Measurements from ENCODE around the gene CAPZB.
"Not testable (repeated sequence)": the region's sequence is repeated elsewhere in the genome, so short reads cannot be mapped to it uniquely, and the experiment has no call there.

The CAPZB gene

GRCh38 chr1:19497443-19497842 lies 12.1 kb upstream of the CAPZB start:
- DNase-seq (ENCODE audit: low read depth): not testable (repeated sequence)

GRCh38 chr1:19496527-19496874 lies 11.2 kb upstream of the CAPZB start:
- DNase-seq (ENCODE audit: low read depth): no peak

- DNase-seq (ENCODE audit: low read depth): no peak
Measured at GRCh38 chr1:19495799-19496526, 10.6 kb upstream of the CAPZB start.

- no peak for DNase-seq (ENCODE audit: low read depth)
Measured at GRCh38 chr1:19495000-19495656, 9.8 kb upstream of the CAPZB start.

- DNase-seq (ENCODE audit: low read depth): no peak
Measured at GRCh38 chr1:19493547-19493946, 8.2 kb upstream of the CAPZB start.

GRCh38 chr1:19489996-19490395 lies 4.7 kb upstream of the CAPZB start:
- no peak for DNase-seq (ENCODE audit: low read depth)

GRCh38 chr1:19488136-19488535 lies 2.8 kb upstream of the CAPZB start:
- DNase-seq (ENCODE audit: low read depth): no peak

GRCh38 chr1:19484798-19485361 lies 459 bp downstream of the CAPZB start:
- no peak for DNase-seq (ENCODE audit: low read depth)

GRCh38 chr1:19484338-19484797 lies 971 bp downstream of the CAPZB start:
- DNase-seq (ENCODE audit: low read depth): no peak

GRCh38 chr1:19483691-19484090 lies 1.6 kb downstream of the CAPZB start:
- DNase-seq (ENCODE audit: low read depth): no peak

- DNase-seq (ENCODE audit: low read depth): no peak
Measured at GRCh38 chr1:19483261-19483660, 2.1 kb downstream of the CAPZB start.

GRCh38 chr1:19481826-19482398 lies 3.4 kb downstream of the CAPZB start:
- DNase-seq (ENCODE audit: low read depth): no peak

GRCh38 chr1:19480282-19480681 lies 5.1 kb downstream of the CAPZB start:
- no peak for DNase-seq (ENCODE audit: low read depth)

GRCh38 chr1:19479351-19480120 lies 5.8 kb downstream of the CAPZB start:
- DNase-seq (ENCODE audit: low read depth): no peak

GRCh38 chr1:19478322-19478721 lies 7.0 kb downstream of the CAPZB start:
- DNase-seq (ENCODE audit: low read depth): no peak

- DNase-seq (ENCODE audit: low read depth): no peak
Measured at GRCh38 chr1:19477284-19478249, 7.8 kb downstream of the CAPZB start.

- no peak for DNase-seq (ENCODE audit: low read depth)
Measured at GRCh38 chr1:19476450-19477190, 8.7 kb downstream of the CAPZB start.

- no peak for DNase-seq (ENCODE audit: low read depth)
Measured at GRCh38 chr1:19475296-19475695, 10.0 kb downstream of the CAPZB start.

GRCh38 chr1:19472174-19472573 lies 13.2 kb downstream of the CAPZB start:
- no peak for DNase-seq (ENCODE audit: low read depth)

GRCh38 chr1:19469004-19469403 lies 16.3 kb downstream of the CAPZB start:
- no peak for DNase-seq (ENCODE audit: low read depth)
